ENCODE results near the gene BNIP5. TPM values are rescaled to one million over a fixed set of nuclear protein-coding genes. Genes with fewer than 3 reads are reported as not detected.

The BNIP5 gene
- total RNA-seq, 1 experiment from 2014 or later, result not detected

- no peak for TF ChIP-seq AFF4 (CRISPR knock-in tag; IDR thresholded peaks at IDR 0.05; ENCODE audit: borderline replicate concordance)
- no peak for TF ChIP-seq SP1 (CRISPR knock-in tag; conservative IDR thresholded peaks at IDR 0.05)
- TF ChIP-seq ZNF416 (CRISPR knock-in tag; IDR thresholded peaks at IDR 0.05), result no peak
- TF ChIP-seq ATF2 (CRISPR knock-in tag; IDR thresholded peaks at IDR 0.05; ENCODE audit: borderline replicate concordance, low read depth), result no peak
Observed at GRCh38 chr6:36343109-36343680, 6.5 kb upstream of the BNIP5 start (continued).

GRCh38 chr6:36340618-36341454, 4.1 kb upstream of the BNIP5 start:
- H3K36me3 Mint-ChIP-seq, result no peaks in the 10 kb centered on the region
- ChIA-PET CTCF (interaction anchor here (0.5 to 2.6 kb wide), 58 partner anchors 8 to 1572 kb away, joined by 3 to 47 read pairs (median 5); partner anchors contain the start of gene CDKN1A), POLR2A (interaction anchor here (1.2 kb wide), 1 partner anchor 19 kb away, joined by 4 read pairs; no protein-coding TSS in a partner anchor)
- peaks cover 15% of the 10 kb centered on the region for H3K27me3 Mint-ChIP-seq (ENCODE audit: low read depth)
- H3K4me3 Mint-ChIP-seq, result peak overlapping the region; percentile 70
- no peaks in the 10 kb centered on the region for H3K9me3 Mint-ChIP-seq
- peak; percentile 83 for DNase-seq (ENCODE audit: low spot score)
- H3K27ac Mint-ChIP-seq, result no peak overlapping the region; the same call in 1 of the 2 replicates
- ATAC-seq, result peak; percentile 84
- peak; percentile 47; the same call in 1 of the 2 replicates for TF ChIP-seq HMGXB4 (CRISPR knock-in tag; IDR thresholded peaks at IDR 0.05)
- no peak for TF ChIP-seq ZBTB43 (CRISPR knock-in tag; IDR thresholded peaks at IDR 0.05)
- TF ChIP-seq USF1 (CRISPR knock-in tag; IDR thresholded peaks at IDR 0.05), result 0 out of 2 replicates have a peak, but pooled peaks have one; percentile 19
- peak; percentile 53; the same call in 1 of the 2 replicates for TF ChIP-seq GABPB1 (CRISPR knock-in tag; IDR thresholded peaks at IDR 0.05)
- 0 out of 2 replicates have a peak, but pooled peaks have one; percentile 43 for TF ChIP-seq SP1 (CRISPR knock-in tag; conservative IDR thresholded peaks at IDR 0.05)
- no peak for TF ChIP-seq ESRRA (CRISPR knock-in tag; IDR thresholded peaks at IDR 0.05; ENCODE audit: borderline replicate concordance)
- TF ChIP-seq TCF7 (CRISPR knock-in tag; IDR thresholded peaks at IDR 0.05; ENCODE audit: low read depth), result no peak
- peak; percentile 93 for TF ChIP-seq CTCF (IDR thresholded peaks at IDR 0.05)
- TF ChIP-seq FOXK1 (CRISPR knock-in tag; IDR thresholded peaks at IDR 0.05), result peak; percentile 46; the same call in 1 of the 2 replicates
- H3K4me1 Mint-ChIP-seq, result peaks cover 9% of the 10 kb centered on the region
